Uterus (tissue), 4 donors: Measurements from ENCODE around the gene SEPTIN1. TPM values are rescaled to one million over a fixed set of nuclear protein-coding genes. Genes with fewer than 3 reads are reported as not detected.
"Not testable (repeated sequence)": the region's sequence is repeated elsewhere in the genome, so short reads cannot be mapped to it uniquely, and the experiment has no call there.

Experiments used
- DNase-seq, 2 donors: peaks; one replicate each; pipeline ENCODE4 v3.0.0-alpha.2; 2019 to 2020
- H3K27ac ChIP-seq, 2 donors: fragments of 200-600 bp; sonication (generic); 1 replicate in 1 of 2; 2 replicates in 1 of 2; pipeline ENCODE4 v1.5.1; 2016 to 2018
- H3K27me3 ChIP-seq, 2 donors: fragments of 200-600 bp; sonication (generic); one replicate each; pipeline ENCODE4 v1.5.1; 2018 to 2019; ENCODE audit warnings: control low read depth in 1 of 2
- H3K36me3 ChIP-seq, 2 donors: fragments of 200-600 bp; sonication (generic); one replicate each; pipeline ENCODE4 v1.5.1; 2019; ENCODE audit warnings: control low read depth in 1 of 2
- H3K4me1 ChIP-seq, 2 donors: fragments of 200-600 bp; sonication (generic); one replicate each; pipeline ENCODE4 v1.5.1; 2018 to 2019; ENCODE audit warnings: control low read depth in 1 of 2
- H3K4me3 ChIP-seq, 2 donors: fragments of 200-600 bp; sonication (generic); 1 replicate in 1 of 2; 2 replicates in 1 of 2; pipeline ENCODE4 v1.5.1; 2018 to 2019; ENCODE audit warnings: mild to moderate bottlenecking in 1 of 2
- H3K9me3 ChIP-seq, 2 donors: fragments of 200-600 bp; sonication (generic); one replicate each; pipeline ENCODE4 v1.5.1; 2019; ENCODE audit warnings: control low read depth in 1 of 2
- POLR2A ChIP-seq, 2 donors: fragments of 450-650 bp; IDR thresholded peaks; one replicate each; pipeline ENCODE4 v1.6.1; 2016; ENCODE audit warnings: antibody characterized with exemption in 2 of 2, mild to moderate bottlenecking in 1 of 2, moderate library complexity in 1 of 2
- intact Hi-C: fragments of 100-400 bp; cut with DNase I; formaldehyde crosslinking; loops from one replicate; pipeline ENCODE4 v1.15.1; 2023; ENCODE audit warnings: low total_unique reads
- total RNA-seq, 4 donors: library from RNA; depleted of rRNA in 3 of 4; stranded (reverse); fragments of >200 nt in 3 of 4; gene quantifications; one replicate each; pipeline versions ENCODE4 v1.1.0 to v1.2.4, GENCODE V29; 2014 to 2023
- TF ChIP-seq, protein P1 (sequence below), 4 experiments: fragments of 200-600 bp in 2 of 4; fragments of 450-650 bp in 2 of 4; sonication (generic) in 2 of 4; IDR thresholded peaks; one replicate each; pipeline ENCODE4 v1.5.1; 2016 to 2019; ENCODE audit warnings: antibody characterized with exemption in 4 of 4, mild to moderate bottlenecking in 2 of 4, moderate library complexity in 1 of 4
- donor health status: DM: yes; HTN: yes; CAD: no.

Gene SEPTIN1
- total RNA-seq, 4 donors from 2014 or later = 1.0 to 5.3 TPM; not detected in 2

DNA sequence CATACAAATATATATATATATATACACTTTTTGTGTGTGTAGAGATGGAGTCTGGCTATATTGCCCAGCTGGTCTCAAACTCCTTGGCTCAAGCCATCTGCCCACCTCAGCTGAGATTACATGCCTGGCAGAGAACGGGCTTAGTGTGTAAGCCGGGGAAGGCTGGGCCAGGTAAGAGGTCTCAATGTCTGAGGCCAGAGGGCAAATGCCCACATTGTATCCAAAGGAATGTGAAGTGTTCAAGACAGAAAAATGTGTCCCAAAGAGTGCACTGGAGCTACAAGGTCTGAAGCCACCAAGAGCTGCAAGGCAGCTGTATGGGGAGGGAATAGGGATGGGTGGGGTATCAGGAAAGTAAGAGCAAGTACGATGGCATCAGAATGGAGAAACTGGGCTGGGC, 36.1 kb downstream of the SEPTIN1 start:
- no peak for TF ChIP-seq POLR2A (IDR thresholded peaks at IDR 0.05)
- TF ChIP-seq, protein P1, sequence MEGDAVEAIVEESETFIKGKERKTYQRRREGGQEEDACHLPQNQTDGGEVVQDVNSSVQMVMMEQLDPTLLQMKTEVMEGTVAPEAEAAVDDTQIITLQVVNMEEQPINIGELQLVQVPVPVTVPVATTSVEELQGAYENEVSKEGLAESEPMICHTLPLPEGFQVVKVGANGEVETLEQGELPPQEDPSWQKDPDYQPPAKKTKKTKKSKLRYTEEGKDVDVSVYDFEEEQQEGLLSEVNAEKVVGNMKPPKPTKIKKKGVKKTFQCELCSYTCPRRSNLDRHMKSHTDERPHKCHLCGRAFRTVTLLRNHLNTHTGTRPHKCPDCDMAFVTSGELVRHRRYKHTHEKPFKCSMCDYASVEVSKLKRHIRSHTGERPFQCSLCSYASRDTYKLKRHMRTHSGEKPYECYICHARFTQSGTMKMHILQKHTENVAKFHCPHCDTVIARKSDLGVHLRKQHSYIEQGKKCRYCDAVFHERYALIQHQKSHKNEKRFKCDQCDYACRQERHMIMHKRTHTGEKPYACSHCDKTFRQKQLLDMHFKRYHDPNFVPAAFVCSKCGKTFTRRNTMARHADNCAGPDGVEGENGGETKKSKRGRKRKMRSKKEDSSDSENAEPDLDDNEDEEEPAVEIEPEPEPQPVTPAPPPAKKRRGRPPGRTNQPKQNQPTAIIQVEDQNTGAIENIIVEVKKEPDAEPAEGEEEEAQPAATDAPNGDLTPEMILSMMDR (IDR thresholded peaks at IDR 0.05) = no peak
- DNase-seq = no peak
- H3K27me3 ChIP-seq = no peaks in the 10 kb centered on the region
- no peaks in the 10 kb centered on the region for H3K4me1 ChIP-seq
- no peaks in the 10 kb centered on the region for H3K36me3 ChIP-seq
- no peaks in the 10 kb centered on the region for H3K9me3 ChIP-seq
- intact Hi-C loops = no loop called here
- H3K4me3 ChIP-seq = no peak overlapping the region
- H3K27ac ChIP-seq = no peak overlapping the region

GRCh38 chr16:30343491-30343820, 38.9 kb downstream of the SEPTIN1 start:
- H3K4me3 ChIP-seq, H3K4me1 ChIP-seq, intact Hi-C loops, H3K36me3 ChIP-seq, H3K9me3 ChIP-seq, H3K27me3 ChIP-seq, DNase-seq, H3K27ac ChIP-seq: not testable (repeated sequence)

- H3K4me1 ChIP-seq = no peaks in the 10 kb centered on the region
- TF ChIP-seq, protein P1 (IDR thresholded peaks at IDR 0.05) = no peak
- no peak for TF ChIP-seq POLR2A (IDR thresholded peaks at IDR 0.05)
- no peak overlapping the region for H3K27ac ChIP-seq
- no peak for DNase-seq
- H3K4me3 ChIP-seq = no peak overlapping the region
- intact Hi-C loops = no loop called here
- H3K27me3 ChIP-seq = no peaks in the 10 kb centered on the region
- no peaks in the 10 kb centered on the region for H3K9me3 ChIP-seq
- no peaks in the 10 kb centered on the region for H3K36me3 ChIP-seq
These were observed 39.4 kb downstream of the SEPTIN1 start for GRCh38 chr16:30342751-30343490.

GRCh38 chr16:30341971-30342370, 40.4 kb downstream of the SEPTIN1 start:
- DNase-seq, H3K27me3 ChIP-seq, H3K36me3 ChIP-seq, H3K27ac ChIP-seq, H3K4me1 ChIP-seq, H3K4me3 ChIP-seq, intact Hi-C loops, H3K9me3 ChIP-seq: not testable (repeated sequence)

GRCh38 chr16:30340621-30341020, 41.7 kb downstream of the SEPTIN1 start:
- Histone ChIP-seq H3K9me3 (no peaks in the 10 kb centered on the region), H3K27ac (no peak overlapping the region), H3K36me3 (no peaks in the 10 kb centered on the region), H3K4me3 (no peak overlapping the region), H3K4me1 (no peaks in the 10 kb centered on the region), H3K27me3 (no peaks in the 10 kb centered on the region)
- intact Hi-C loops = no loop called here
- TF ChIP-seq, protein P1 (IDR thresholded peaks at IDR 0.05) = no peak
- TF ChIP-seq POLR2A (IDR thresholded peaks at IDR 0.05) = no peak
- no peak for DNase-seq

- H3K27me3 ChIP-seq, DNase-seq, H3K4me1 ChIP-seq, H3K36me3 ChIP-seq, intact Hi-C loops, H3K27ac ChIP-seq, H3K9me3 ChIP-seq, H3K4me3 ChIP-seq: not testable (repeated sequence)
These were observed 43.6 kb downstream of the SEPTIN1 start for GRCh38 chr16:30338715-30339114.

DNA sequence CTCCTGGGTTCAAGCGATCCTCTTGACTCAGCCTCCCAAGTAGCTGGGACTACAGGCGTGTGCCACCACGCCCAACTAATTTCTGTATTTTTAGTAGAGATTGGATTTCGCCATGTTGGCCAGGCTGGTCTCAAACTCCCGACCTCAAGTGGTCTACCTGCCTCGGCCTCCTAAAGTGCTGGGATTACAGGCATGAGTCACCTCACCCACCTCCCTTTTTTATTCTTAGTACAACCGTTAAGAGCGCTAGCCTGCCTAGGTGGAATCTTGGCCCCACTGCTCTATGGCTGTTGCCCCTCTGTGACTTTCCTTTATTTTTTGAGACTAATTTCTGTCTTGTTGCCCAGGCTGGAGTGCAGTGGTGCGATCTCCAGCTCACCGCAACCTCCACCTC, 44.4 kb downstream of the SEPTIN1 start:
- H3K27me3 ChIP-seq, H3K4me1 ChIP-seq, H3K27ac ChIP-seq, intact Hi-C loops, H3K4me3 ChIP-seq, H3K9me3 ChIP-seq, DNase-seq, H3K36me3 ChIP-seq: not testable (repeated sequence)
